Rectal smooth muscle tissue (tissue), 1 donor: Measurements from ENCODE around the gene SRPX.

ENCODE experiments used
- H3K27ac ChIP-seq: one replicate; pipeline ENCODE4 v1.7.0; 2013; ENCODE audit warnings: low read depth, low read length, inconsistent platforms
- H3K27me3 ChIP-seq: one replicate; pipeline ENCODE4 v1.7.0; 2013; ENCODE audit warnings: low read length; ENCODE audit not compliant: control insufficient read depth, insufficient read depth
- H3K36me3 ChIP-seq: one replicate; pipeline ENCODE4 v1.7.0; 2013; ENCODE audit warnings: low read length; ENCODE audit not compliant: control insufficient read depth, insufficient read depth
- H3K4me1 ChIP-seq: one replicate; pipeline ENCODE4 v1.7.0; 2013; ENCODE audit warnings: low read length; ENCODE audit not compliant: control insufficient read depth, insufficient read depth
- H3K4me3 ChIP-seq: one replicate; pipeline ENCODE4 v1.7.0; 2013; ENCODE audit warnings: low read length
- H3K9ac ChIP-seq: one replicate; pipeline ENCODE4 v1.7.0; 2013; ENCODE audit warnings: low read length

The SRPX gene

GRCh38 chrX:38225093-38225492 is 4.4 kb upstream of the SRPX start:
- no peak overlapping the region for H3K27ac ChIP-seq
- H3K36me3 ChIP-seq: no peaks in the 10 kb centered on the region
- H3K4me3 ChIP-seq: no peak overlapping the region
- no peaks in the 10 kb centered on the region for H3K4me1 ChIP-seq
- H3K27me3 ChIP-seq: no peaks in the 10 kb centered on the region
- no peak overlapping the region for H3K9ac ChIP-seq

GRCh38 chrX:38224160-38224559 is 3.5 kb upstream of the SRPX start:
- H3K9ac ChIP-seq: no peak overlapping the region
- H3K36me3 ChIP-seq: no peaks in the 10 kb centered on the region
- no peak overlapping the region for H3K27ac ChIP-seq
- no peaks in the 10 kb centered on the region for H3K27me3 ChIP-seq
- no peaks in the 10 kb centered on the region for H3K4me1 ChIP-seq
- H3K4me3 ChIP-seq: no peak overlapping the region

DNA sequence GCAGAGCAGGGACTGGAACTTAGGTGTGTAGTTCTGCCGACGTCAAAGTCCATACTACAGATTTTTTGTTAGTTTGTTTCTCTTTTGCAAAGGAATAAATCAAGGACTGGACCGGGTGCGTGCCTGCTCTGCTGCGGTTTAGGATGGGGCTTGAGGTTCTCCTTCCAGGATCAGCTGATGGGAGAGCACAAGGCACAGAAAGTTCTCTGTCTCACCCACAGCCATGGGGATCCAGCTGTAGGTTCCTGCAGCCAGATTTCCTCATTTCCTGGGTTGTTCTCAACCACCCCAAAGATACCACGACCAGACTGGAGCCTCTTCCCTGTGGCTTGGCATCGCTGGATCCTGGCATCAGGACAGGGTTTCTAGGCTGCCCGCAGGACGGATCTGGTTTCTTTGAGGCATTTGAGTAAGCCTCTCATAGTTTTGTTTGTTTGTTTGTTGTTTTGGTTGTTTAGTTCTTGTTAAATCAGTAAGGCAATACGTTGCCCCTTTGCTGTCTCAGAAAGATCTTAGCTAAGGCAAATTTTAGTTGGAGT is 789 bp upstream of the SRPX start:
- Histone ChIP-seq H3K9ac (no peak overlapping the region), H3K4me1 (no peaks in the 10 kb centered on the region), H3K27ac (no peak overlapping the region), H3K36me3 (no peaks in the 10 kb centered on the region), H3K27me3 (no peaks in the 10 kb centered on the region), H3K4me3 (no peak overlapping the region)

DNA sequence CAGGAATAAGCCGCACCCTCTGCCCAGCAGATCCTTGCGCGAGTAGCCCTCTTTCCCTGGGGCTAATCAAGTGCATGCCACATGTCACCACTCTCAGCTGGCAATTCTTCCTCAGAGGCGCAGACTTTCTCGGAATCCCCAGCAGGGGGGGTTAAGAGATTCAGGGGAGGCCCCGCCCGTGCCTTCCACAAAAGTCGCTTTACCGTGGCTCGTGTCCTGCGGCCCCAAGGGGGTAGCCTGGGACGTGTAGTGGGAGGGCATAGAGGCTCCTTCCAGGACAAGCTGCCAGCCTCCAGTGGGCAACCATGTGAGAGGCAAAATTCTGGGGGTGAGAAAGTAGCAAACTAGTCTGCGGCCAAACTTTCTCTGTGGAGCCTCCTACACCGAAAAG is 652 bp downstream of the SRPX start:
- no peaks in the 10 kb centered on the region for H3K36me3 ChIP-seq
- no peaks in the 10 kb centered on the region for H3K27me3 ChIP-seq
- no peak overlapping the region for H3K9ac ChIP-seq
- peak overlapping the region; percentile 48 for H3K27ac ChIP-seq
- H3K4me1 ChIP-seq: no peaks in the 10 kb centered on the region
- peak overlapping the region; percentile 61 for H3K4me3 ChIP-seq

GRCh38 chrX:38216642-38217041 is 4.0 kb downstream of the SRPX start:
- Histone ChIP-seq H3K9ac (no peak overlapping the region), H3K27me3 (no peaks in the 10 kb centered on the region), H3K27ac (no peak overlapping the region), H3K4me1 (no peaks in the 10 kb centered on the region), H3K4me3 (no peak overlapping the region), H3K36me3 (no peaks in the 10 kb centered on the region)

DNA sequence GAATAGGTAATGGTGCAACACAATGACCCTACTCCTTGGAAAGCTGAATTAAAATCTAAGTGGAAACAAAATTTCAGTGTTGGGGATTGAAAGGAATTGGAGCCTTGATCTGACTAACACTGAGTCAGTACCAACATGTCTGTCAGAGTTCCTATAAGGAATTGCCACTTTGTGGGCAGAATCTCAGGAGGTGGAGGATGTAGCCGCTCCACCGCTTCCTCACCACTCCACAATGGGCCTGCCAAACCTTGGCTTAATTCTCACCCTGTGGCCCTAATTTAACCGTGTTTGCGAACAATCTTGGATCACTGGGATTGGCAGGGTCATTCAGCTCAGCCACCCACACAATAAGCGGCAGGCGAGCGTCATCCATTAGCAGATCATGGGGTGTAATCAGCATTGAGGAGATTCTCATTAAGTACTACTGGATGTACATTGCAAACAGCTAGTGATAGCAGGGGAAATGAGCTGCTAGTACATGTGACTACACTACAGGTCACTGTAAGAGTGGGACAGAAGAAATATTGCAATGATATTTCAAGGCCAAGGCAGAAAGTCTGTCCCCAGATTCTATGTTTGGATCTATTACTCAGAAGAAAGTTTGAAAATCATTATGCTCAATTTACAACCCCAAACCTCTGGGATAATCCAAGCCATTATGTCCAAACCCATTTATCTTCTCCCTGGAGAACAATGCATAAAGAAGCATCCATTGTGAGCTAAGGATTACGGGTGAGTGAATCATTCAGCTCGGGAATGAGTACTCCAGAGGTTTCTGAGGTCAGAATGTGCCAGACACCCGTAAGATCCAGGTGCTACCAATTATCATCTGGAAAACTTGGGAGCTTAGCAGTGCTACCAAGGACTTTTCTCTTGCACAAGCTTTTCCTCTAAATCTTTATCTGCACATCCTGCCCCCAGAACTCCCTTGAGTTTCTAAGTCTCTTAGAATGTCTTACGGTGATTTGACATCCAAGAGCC is 5.8 kb downstream of the SRPX start:
- Histone ChIP-seq H3K27me3 (no peaks in the 10 kb centered on the region), H3K27ac (no peak overlapping the region), H3K36me3 (no peaks in the 10 kb centered on the region), H3K4me3 (no peak overlapping the region), H3K9ac (no peak overlapping the region), H3K4me1 (no peaks in the 10 kb centered on the region)

DNA sequence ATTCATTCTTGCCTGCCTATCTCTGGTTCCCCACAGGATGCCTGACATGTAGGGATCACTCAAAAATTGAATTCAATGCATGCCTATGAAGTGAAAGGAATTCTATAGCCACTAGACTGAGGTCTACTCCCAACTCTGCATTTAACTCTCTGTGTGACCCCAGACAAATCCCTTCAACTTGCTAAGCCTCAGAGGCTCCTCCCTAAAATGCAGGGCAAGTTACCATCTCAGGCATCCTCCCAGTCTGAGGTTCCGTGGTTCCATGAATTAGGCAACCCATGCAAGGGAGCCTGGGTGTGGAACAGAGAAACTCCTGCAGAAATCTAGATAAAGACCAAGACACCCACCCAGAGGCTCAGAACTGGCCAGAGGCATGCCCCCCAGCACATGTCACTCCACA is 6.6 kb downstream of the SRPX start:
- Histone ChIP-seq H3K36me3 (no peaks in the 10 kb centered on the region), H3K27me3 (no peaks in the 10 kb centered on the region), H3K4me3 (no peak overlapping the region), H3K27ac (no peak overlapping the region), H3K9ac (no peak overlapping the region), H3K4me1 (no peaks in the 10 kb centered on the region)

DNA sequence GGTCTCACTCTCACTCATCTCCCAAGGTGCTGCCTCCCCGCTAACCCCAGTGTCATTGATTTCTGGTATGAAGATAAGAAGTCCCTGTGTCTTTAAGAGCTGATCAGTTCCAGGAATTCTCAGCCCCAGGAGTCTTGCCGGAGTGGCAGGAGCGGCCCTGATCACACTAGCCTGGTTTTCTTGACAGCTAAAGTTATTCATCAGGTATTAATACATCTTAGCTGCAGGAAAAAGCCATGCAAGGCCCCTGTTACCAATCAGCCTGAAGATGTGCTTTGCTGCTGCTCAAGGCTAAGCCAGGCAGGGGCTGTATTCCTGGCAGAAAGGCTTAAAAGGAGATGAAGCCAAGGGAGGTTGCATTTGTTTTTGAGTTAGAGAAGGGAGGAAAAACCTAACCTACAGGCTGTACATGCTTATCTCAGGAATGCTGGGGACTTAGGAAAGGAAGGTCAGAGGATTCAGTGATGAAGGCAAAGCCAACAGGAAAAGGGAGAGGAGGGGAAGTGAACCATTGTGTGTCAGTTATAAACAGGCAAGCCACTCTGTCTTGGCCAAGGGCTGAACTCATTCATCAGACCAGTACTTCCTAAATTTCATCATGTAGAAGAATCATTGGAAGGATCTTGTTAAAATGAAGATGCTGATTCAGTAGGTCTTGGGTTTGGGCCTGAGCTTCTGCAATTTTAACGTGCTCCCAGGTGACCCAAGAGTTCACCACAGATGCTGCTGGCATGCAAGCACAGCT is 8.6 kb downstream of the SRPX start:
- Histone ChIP-seq H3K27ac (no peak overlapping the region), H3K9ac (no peak overlapping the region), H3K4me1 (no peaks in the 10 kb centered on the region)

DNA sequence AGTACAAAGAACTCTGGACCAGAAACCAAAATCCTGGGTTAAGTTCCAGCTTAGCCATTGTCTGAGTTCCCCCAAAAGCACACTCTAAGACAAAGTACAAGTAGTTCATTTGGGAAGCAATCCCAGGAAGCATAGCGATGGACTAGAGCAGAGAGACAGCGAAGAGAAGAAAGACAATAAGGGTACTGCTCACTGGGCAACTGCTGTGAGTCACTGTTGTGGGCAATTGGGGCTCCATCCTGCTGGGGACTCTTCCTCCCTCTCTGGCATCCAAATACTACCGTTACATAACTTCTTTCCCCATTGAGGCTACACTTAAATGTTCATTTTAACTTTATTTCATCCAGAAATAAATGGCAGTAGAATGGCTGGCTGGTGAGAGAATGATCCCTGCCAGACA is 14.1 kb downstream of the SRPX start:
- no peak overlapping the region for H3K27ac ChIP-seq
- no peaks in the 10 kb centered on the region for H3K27me3 ChIP-seq
- no peak overlapping the region for H3K4me3 ChIP-seq
- no peaks in the 10 kb centered on the region for H3K36me3 ChIP-seq
- no peak overlapping the region for H3K9ac ChIP-seq
- H3K4me1 ChIP-seq: no peaks in the 10 kb centered on the region

More for the DNA sequence above, 8.6 kb downstream of the SRPX start:
- H3K27me3 ChIP-seq: no peaks in the 10 kb centered on the region
- no peaks in the 10 kb centered on the region for H3K36me3 ChIP-seq
- H3K4me3 ChIP-seq: no peak overlapping the region

DNA sequence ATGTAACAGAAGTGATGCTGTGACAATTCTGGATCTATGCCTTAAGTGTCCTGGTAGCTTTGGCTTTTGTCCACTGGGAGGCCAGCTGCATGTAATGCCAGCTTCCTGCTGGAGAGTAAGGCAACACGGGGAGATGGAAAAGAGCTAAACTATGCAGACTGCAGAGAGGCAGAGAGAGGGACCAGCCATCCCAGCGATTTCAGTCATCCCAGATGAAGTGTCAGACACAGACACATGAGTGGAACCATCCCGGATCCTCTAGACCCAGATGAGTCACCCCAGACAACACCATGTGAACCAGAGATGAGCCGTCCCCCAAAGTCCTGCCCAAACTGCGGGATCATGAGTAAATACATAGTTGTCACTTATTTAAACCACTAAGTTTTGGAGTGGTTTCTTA is 14.6 kb downstream of the SRPX start:
- Histone ChIP-seq H3K4me3 (no peak overlapping the region), H3K36me3 (no peaks in the 10 kb centered on the region), H3K4me1 (no peaks in the 10 kb centered on the region), H3K9ac (no peak overlapping the region), H3K27ac (no peak overlapping the region), H3K27me3 (no peaks in the 10 kb centered on the region)

- Histone ChIP-seq H3K27ac (no peak overlapping the region), H3K27me3 (no peaks in the 10 kb centered on the region), H3K9ac (no peak overlapping the region), H3K4me3 (no peak overlapping the region), H3K4me1 (no peaks in the 10 kb centered on the region), H3K36me3 (no peaks in the 10 kb centered on the region)
These were observed 15.6 kb downstream of the SRPX start for GRCh38 chrX:38205039-38205438.

- Histone ChIP-seq H3K27me3 (no peaks in the 10 kb centered on the region), H3K36me3 (no peaks in the 10 kb centered on the region), H3K9ac (no peak overlapping the region), H3K27ac (no peak overlapping the region), H3K4me3 (no peak overlapping the region), H3K4me1 (no peaks in the 10 kb centered on the region)
These were observed 28.5 kb downstream of the SRPX start for GRCh38 chrX:38192007-38192810.
